ENCODE measurements around the gene TRIM59.

The TRIM59 gene

DNA sequence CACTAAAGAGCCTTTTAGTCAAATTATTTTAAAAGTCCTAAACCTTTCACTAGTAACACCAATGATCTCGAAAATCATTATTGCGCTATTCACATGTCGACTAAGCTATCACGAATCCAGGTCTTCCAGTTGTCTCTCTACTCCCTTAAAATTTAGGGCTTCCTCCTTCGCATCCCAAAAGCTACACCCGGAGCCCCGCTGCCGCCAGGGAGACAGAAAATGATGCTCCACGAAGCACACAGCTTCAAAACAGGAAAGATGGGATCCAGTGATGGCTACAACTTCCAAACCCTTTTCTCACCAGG, 50.8 kb downstream of the TRIM59 start:
- Histone ChIP-seq H2AK5ac (ENCODE audit: low read length, severe bottlenecking) (no peak overlapping the region), H3K4me2 (ENCODE audit: low read length, poor library complexity, severe bottlenecking) (peak overlapping the region; percentile 36), H3K14ac (ENCODE audit: low read length in 2 of 2) (no peak overlapping the region), H3K23ac (ENCODE audit: low read length in 2 of 2) (no peak overlapping the region), H3K9me3 (ENCODE audit: control insufficient read depth, low read length) (no peaks in the 10 kb centered on the region), H3K18ac (ENCODE audit: low read depth in 1 of 2, low read length in 2 of 2) (no peak overlapping the region), H2AFZ (ENCODE audit: low read depth, low read length) (no peak overlapping the region), H2BK12ac (ENCODE audit: low read length in 2 of 2) (no peak overlapping the region), H3K4ac (ENCODE audit: low read depth in 1 of 2, low read length in 2 of 2) (no peak overlapping the region), H3K4me3 (ENCODE audit: insufficient read depth in 1 of 2, low read depth in 1 of 2, low read length in 2 of 2) (peak overlapping the region; percentile 62 to 91), H2BK120ac (ENCODE audit: low read depth, low read length) (no peak overlapping the region), H3K9ac (ENCODE audit: low read length) (peak overlapping the region; percentile 96), H4K8ac (ENCODE audit: low read length) (no peak overlapping the region), H3K36me3 (ENCODE audit: control insufficient read depth in 1 of 2, insufficient read depth in 2 of 2, low read depth in 1 of 2, low read length in 2 of 2) (peaks cover 0 to 3% of the 10 kb centered on the region in 2 experiments), H3K4me1 (ENCODE audit: control insufficient read depth, insufficient read depth, low read depth, low read length) (peaks cover 1% of the 10 kb centered on the region), H4K91ac (ENCODE audit: low read length) (no peak overlapping the region), H2BK5ac (ENCODE audit: low read depth, low read length, poor library complexity, severe bottlenecking) (no peak overlapping the region), H3K27ac (ENCODE audit: low read length, poor library complexity, severe bottlenecking) (no peak overlapping the region), H3K27me3 (ENCODE audit: control insufficient read depth in 1 of 2, insufficient read depth in 1 of 2, low read length in 2 of 2) (no peaks in the 10 kb centered on the region), H2BK15ac (ENCODE audit: low read depth, poor library complexity, severe bottlenecking) (no peak overlapping the region), H3K79me1 (replicated peaks; ENCODE audit: low read length, poor library complexity, severe bottlenecking) (peaks cover 10% of the 10 kb centered on the region)
- WGBS, result 0% methylated on average over 9 of the region's 9 CpGs
- no peak for DNase-seq

- Histone ChIP-seq H2BK12ac (ENCODE audit: low read length in 2 of 2) (no peak overlapping the region), H3K4me2 (ENCODE audit: low read length, poor library complexity, severe bottlenecking) (no peak overlapping the region), H3K23ac (ENCODE audit: low read length in 2 of 2) (no peak overlapping the region), H2BK120ac (ENCODE audit: low read depth, low read length) (peak overlapping the region; percentile 49), H3K9me3 (ENCODE audit: control insufficient read depth, low read length) (no peaks in the 10 kb centered on the region), H2AK5ac (ENCODE audit: low read length, severe bottlenecking) (no peak overlapping the region), H3K14ac (ENCODE audit: low read length in 2 of 2) (no peak overlapping the region), H3K79me1 (replicated peaks; ENCODE audit: low read length, poor library complexity, severe bottlenecking) (peaks cover 24% of the 10 kb centered on the region), H3K4me3 (ENCODE audit: insufficient read depth in 1 of 2, low read depth in 1 of 2, low read length in 2 of 2) (no peak overlapping the region), H4K8ac (ENCODE audit: low read length) (no peak overlapping the region), H3K4me1 (ENCODE audit: control insufficient read depth, insufficient read depth, low read depth, low read length) (peaks cover 1% of the 10 kb centered on the region), H3K36me3 (ENCODE audit: control insufficient read depth in 1 of 2, insufficient read depth in 2 of 2, low read depth in 1 of 2, low read length in 2 of 2) (peaks cover 0 to 3% of the 10 kb centered on the region in 2 experiments), H4K91ac (ENCODE audit: low read length) (no peak overlapping the region), H3K27me3 (ENCODE audit: control insufficient read depth in 1 of 2, insufficient read depth in 1 of 2, low read length in 2 of 2) (no peaks in the 10 kb centered on the region), H2BK5ac (ENCODE audit: low read depth, low read length, poor library complexity, severe bottlenecking) (no peak overlapping the region), H3K27ac (ENCODE audit: low read length, poor library complexity, severe bottlenecking) (no peak overlapping the region), H3K18ac (ENCODE audit: low read depth in 1 of 2, low read length in 2 of 2) (peak overlapping the region in 1 of 2 experiments; percentile 12), H2AFZ (ENCODE audit: low read depth, low read length) (no peak overlapping the region), H2BK15ac (ENCODE audit: low read depth, poor library complexity, severe bottlenecking) (no peak overlapping the region), H3K9ac (ENCODE audit: low read length) (no peak overlapping the region), H3K4ac (ENCODE audit: low read depth in 1 of 2, low read length in 2 of 2) (no peak overlapping the region)
- DNase-seq, result no peak
Observed at GRCh38 chr3:160395297-160395696, 54.3 kb downstream of the TRIM59 start.

- no peak for DNase-seq
- Histone ChIP-seq H2BK120ac (ENCODE audit: low read depth, low read length) (no peak overlapping the region), H3K27ac (ENCODE audit: low read length, poor library complexity, severe bottlenecking) (no peak overlapping the region), H3K36me3 (ENCODE audit: control insufficient read depth in 1 of 2, insufficient read depth in 2 of 2, low read depth in 1 of 2, low read length in 2 of 2) (peaks cover 0 to 6% of the 10 kb centered on the region in 2 experiments), H3K4ac (ENCODE audit: low read depth in 1 of 2, low read length in 2 of 2) (no peak overlapping the region), H2AFZ (ENCODE audit: low read depth, low read length) (no peak overlapping the region), H3K9ac (ENCODE audit: low read length) (no peak overlapping the region), H3K4me1 (ENCODE audit: control insufficient read depth, insufficient read depth, low read depth, low read length) (peaks cover 1% of the 10 kb centered on the region), H4K8ac (ENCODE audit: low read length) (no peak overlapping the region), H3K14ac (ENCODE audit: low read length in 2 of 2) (no peak overlapping the region), H3K27me3 (ENCODE audit: control insufficient read depth in 1 of 2, insufficient read depth in 1 of 2, low read length in 2 of 2) (no peaks in the 10 kb centered on the region), H2BK5ac (ENCODE audit: low read depth, low read length, poor library complexity, severe bottlenecking) (no peak overlapping the region), H3K4me2 (ENCODE audit: low read length, poor library complexity, severe bottlenecking) (no peak overlapping the region), H3K18ac (ENCODE audit: low read depth in 1 of 2, low read length in 2 of 2) (no peak overlapping the region), H3K79me1 (replicated peaks; ENCODE audit: low read length, poor library complexity, severe bottlenecking) (peaks cover 26% of the 10 kb centered on the region), H2BK12ac (ENCODE audit: low read length in 2 of 2) (no peak overlapping the region), H3K9me3 (ENCODE audit: control insufficient read depth, low read length) (no peaks in the 10 kb centered on the region), H4K91ac (ENCODE audit: low read length) (no peak overlapping the region), H2AK5ac (ENCODE audit: low read length, severe bottlenecking) (no peak overlapping the region), H3K4me3 (ENCODE audit: insufficient read depth in 1 of 2, low read depth in 1 of 2, low read length in 2 of 2) (no peak overlapping the region), H3K23ac (ENCODE audit: low read length in 2 of 2) (no peak overlapping the region), H2BK15ac (ENCODE audit: low read depth, poor library complexity, severe bottlenecking) (no peak overlapping the region)
- 100% methylated on average over 1 of the region's 3 CpGs for WGBS
Observed at GRCh38 chr3:160394009-160394392, 55.6 kb downstream of the TRIM59 start.

DNA sequence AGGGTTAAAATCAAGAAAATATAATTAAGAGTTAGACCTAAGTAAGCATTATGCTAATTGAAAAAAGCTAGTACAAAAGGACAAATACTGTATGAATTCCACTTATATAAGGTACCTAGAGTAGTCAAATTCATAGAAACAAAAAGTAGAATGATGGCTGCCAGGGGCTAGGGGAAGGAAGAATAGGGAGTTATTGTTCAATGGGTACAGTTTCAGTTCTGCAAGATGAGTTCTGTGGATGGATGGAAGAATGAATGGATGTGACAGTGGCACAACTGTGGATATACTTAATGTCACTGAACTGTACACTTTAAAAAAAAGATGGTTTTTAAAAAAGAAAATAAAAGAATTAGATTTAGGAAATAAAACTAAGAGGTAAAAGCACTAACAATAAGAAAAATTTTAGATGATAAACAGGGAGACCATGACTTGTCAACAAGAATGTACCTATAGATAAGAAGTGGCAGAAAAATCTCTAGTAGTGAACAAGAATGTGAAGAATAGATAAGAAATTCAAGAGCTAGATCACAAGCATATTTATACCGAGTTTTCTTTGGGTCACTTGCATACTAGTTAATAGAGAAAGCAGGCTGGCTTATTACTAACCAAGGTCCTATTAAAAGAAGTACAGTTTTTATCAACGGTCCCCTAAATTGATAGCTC, 56.1 kb downstream of the TRIM59 start:
- H3K18ac ChIP-seq (ENCODE audit: low read depth in 1 of 2, low read length in 2 of 2), result no peak overlapping the region
- no peak overlapping the region for H3K27ac ChIP-seq (ENCODE audit: low read length, poor library complexity, severe bottlenecking)
- no peaks in the 10 kb centered on the region for H3K9me3 ChIP-seq (ENCODE audit: control insufficient read depth, low read length)
- no peaks in the 10 kb centered on the region for H3K27me3 ChIP-seq (ENCODE audit: control insufficient read depth in 1 of 2, insufficient read depth in 1 of 2, low read length in 2 of 2)
- peaks cover 0 to 6% of the 10 kb centered on the region in 2 experiments for H3K36me3 ChIP-seq (ENCODE audit: control insufficient read depth in 1 of 2, insufficient read depth in 2 of 2, low read depth in 1 of 2, low read length in 2 of 2)
- 100% methylated on average over 1 of the region's 2 CpGs for WGBS
- H3K23ac ChIP-seq (ENCODE audit: low read length in 2 of 2), result no peak overlapping the region
- no peak overlapping the region for H3K14ac ChIP-seq (ENCODE audit: low read length in 2 of 2)
- H4K8ac ChIP-seq (ENCODE audit: low read length), result no peak overlapping the region
- H4K91ac ChIP-seq (ENCODE audit: low read length), result no peak overlapping the region
- H2AFZ ChIP-seq (ENCODE audit: low read depth, low read length), result no peak overlapping the region
- no peak overlapping the region for H2BK15ac ChIP-seq (ENCODE audit: low read depth, poor library complexity, severe bottlenecking)
- peaks cover 1% of the 10 kb centered on the region for H3K4me1 ChIP-seq (ENCODE audit: control insufficient read depth, insufficient read depth, low read depth, low read length)
- H2BK120ac ChIP-seq (ENCODE audit: low read depth, low read length), result no peak overlapping the region
- no peak overlapping the region for H2BK12ac ChIP-seq (ENCODE audit: low read length in 2 of 2)
- H2AK5ac ChIP-seq (ENCODE audit: low read length, severe bottlenecking), result no peak overlapping the region
- DNase-seq, result no peak
- no peak overlapping the region for H3K4me2 ChIP-seq (ENCODE audit: low read length, poor library complexity, severe bottlenecking)
- peaks cover 24% of the 10 kb centered on the region for H3K79me1 ChIP-seq (replicated peaks; ENCODE audit: low read length, poor library complexity, severe bottlenecking)
- H2BK5ac ChIP-seq (ENCODE audit: low read depth, low read length, poor library complexity, severe bottlenecking), result no peak overlapping the region
- H3K4ac ChIP-seq (ENCODE audit: low read depth in 1 of 2, low read length in 2 of 2), result no peak overlapping the region
- no peak overlapping the region for H3K4me3 ChIP-seq (ENCODE audit: insufficient read depth in 1 of 2, low read depth in 1 of 2, low read length in 2 of 2)
- H3K9ac ChIP-seq (ENCODE audit: low read length), result no peak overlapping the region
